ENCODE data around the gene SORCS2.

The SORCS2 gene

GRCh38 chr4:7717161-7717560 is 524.8 kb downstream of the SORCS2 start:
- H4K20me1 ChIP-seq (ENCODE audit: insufficient read depth, low read length), result no peaks in the 10 kb centered on the region
- no peak for TF ChIP-seq EZH2 (IDR thresholded peaks at IDR 0.05; ENCODE audit: borderline replicate concordance, low read length)
- TF ChIP-seq, protein P1, sequence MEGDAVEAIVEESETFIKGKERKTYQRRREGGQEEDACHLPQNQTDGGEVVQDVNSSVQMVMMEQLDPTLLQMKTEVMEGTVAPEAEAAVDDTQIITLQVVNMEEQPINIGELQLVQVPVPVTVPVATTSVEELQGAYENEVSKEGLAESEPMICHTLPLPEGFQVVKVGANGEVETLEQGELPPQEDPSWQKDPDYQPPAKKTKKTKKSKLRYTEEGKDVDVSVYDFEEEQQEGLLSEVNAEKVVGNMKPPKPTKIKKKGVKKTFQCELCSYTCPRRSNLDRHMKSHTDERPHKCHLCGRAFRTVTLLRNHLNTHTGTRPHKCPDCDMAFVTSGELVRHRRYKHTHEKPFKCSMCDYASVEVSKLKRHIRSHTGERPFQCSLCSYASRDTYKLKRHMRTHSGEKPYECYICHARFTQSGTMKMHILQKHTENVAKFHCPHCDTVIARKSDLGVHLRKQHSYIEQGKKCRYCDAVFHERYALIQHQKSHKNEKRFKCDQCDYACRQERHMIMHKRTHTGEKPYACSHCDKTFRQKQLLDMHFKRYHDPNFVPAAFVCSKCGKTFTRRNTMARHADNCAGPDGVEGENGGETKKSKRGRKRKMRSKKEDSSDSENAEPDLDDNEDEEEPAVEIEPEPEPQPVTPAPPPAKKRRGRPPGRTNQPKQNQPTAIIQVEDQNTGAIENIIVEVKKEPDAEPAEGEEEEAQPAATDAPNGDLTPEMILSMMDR (IDR thresholded peaks at IDR 0.05; ENCODE audit: low read length), result no peak
- H3K4me1 ChIP-seq (ENCODE audit: insufficient read depth, low read length, severe bottlenecking), result no peaks in the 10 kb centered on the region
- H3K27ac ChIP-seq (ENCODE audit: low read depth, low read length, poor library complexity, severe bottlenecking), result no peak overlapping the region
- H3K79me2 ChIP-seq (ENCODE audit: insufficient read depth, low read length), result no peaks in the 10 kb centered on the region
- H3K9me2 ChIP-seq (ENCODE audit: low read depth, low read length), result no peaks in the 10 kb centered on the region
- H3F3A ChIP-seq (ENCODE audit: insufficient read depth, low read length), result no peaks in the 10 kb centered on the region
- no peaks in the 10 kb centered on the region for H3K27me3 ChIP-seq (ENCODE audit: insufficient read depth, low read length)
- H3K4me3 ChIP-seq (ENCODE audit: low read depth, low read length, poor library complexity, severe bottlenecking), result no peak overlapping the region
- no peaks in the 10 kb centered on the region for H3K36me3 ChIP-seq (ENCODE audit: insufficient read depth, low read length)
- no peak overlapping the region for H3K4me2 ChIP-seq (ENCODE audit: low read length)
- no peaks in the 10 kb centered on the region for H3K9me3 ChIP-seq (ENCODE audit: low read length)
- no peak overlapping the region for H2AFZ ChIP-seq (ENCODE audit: low read length)
- H3K9ac ChIP-seq (ENCODE audit: low read length), result no peak overlapping the region

DNA sequence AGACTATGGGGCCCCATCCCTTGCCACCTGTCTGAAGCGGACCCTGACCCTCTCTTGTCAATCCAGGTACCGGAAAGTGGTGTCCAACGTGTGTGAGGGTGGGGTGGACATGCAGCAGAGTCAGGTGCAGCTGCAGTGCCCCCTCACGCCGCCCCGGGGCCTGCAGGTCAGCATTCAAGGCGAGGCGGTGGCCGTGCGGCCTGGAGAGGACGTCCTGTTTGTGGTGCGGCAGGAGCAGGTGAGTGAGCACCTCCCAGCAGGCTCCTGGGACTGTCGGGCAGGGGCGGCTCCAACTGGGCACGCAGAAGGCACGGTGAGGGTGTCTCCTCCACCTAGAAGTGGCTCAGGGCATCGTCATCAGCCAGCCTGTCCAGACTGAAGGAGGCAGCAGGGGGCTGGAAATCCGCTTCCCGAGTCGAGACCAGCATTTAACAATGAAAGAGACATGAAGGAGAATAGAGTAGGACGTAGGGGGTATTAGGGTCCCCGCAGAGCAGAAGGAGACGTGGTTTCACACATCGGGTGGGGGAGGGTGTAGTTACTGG is 525.7 kb downstream of the SORCS2 start:
- Histone ChIP-seq H4K20me1 (ENCODE audit: insufficient read depth, low read length) (no peaks in the 10 kb centered on the region), H3K27me3 (ENCODE audit: insufficient read depth, low read length) (no peaks in the 10 kb centered on the region), H3K79me2 (ENCODE audit: insufficient read depth, low read length) (no peaks in the 10 kb centered on the region), H3K9me3 (ENCODE audit: low read length) (no peaks in the 10 kb centered on the region), H3K4me3 (ENCODE audit: low read depth, low read length, poor library complexity, severe bottlenecking) (no peak overlapping the region), H3K36me3 (ENCODE audit: insufficient read depth, low read length) (no peaks in the 10 kb centered on the region), H3K4me1 (ENCODE audit: insufficient read depth, low read length, severe bottlenecking) (no peaks in the 10 kb centered on the region), H2AFZ (ENCODE audit: low read length) (no peak overlapping the region), H3K9ac (ENCODE audit: low read length) (no peak overlapping the region), H3K4me2 (ENCODE audit: low read length) (no peak overlapping the region), H3K27ac (ENCODE audit: low read depth, low read length, poor library complexity, severe bottlenecking) (no peak overlapping the region), H3F3A (ENCODE audit: insufficient read depth, low read length) (no peaks in the 10 kb centered on the region), H3K9me2 (ENCODE audit: low read depth, low read length) (no peaks in the 10 kb centered on the region)
- TF ChIP-seq, protein P1 (IDR thresholded peaks at IDR 0.05; ENCODE audit: low read length), result no peak
- TF ChIP-seq EZH2 (IDR thresholded peaks at IDR 0.05; ENCODE audit: borderline replicate concordance, low read length), result no peak

GRCh38 chr4:7719354-7720174 is 527.2 kb downstream of the SORCS2 start:
- Histone ChIP-seq H3K9me3 (ENCODE audit: low read length) (no peaks in the 10 kb centered on the region), H3K36me3 (ENCODE audit: insufficient read depth, low read length) (no peaks in the 10 kb centered on the region), H3K4me1 (ENCODE audit: insufficient read depth, low read length, severe bottlenecking) (no peaks in the 10 kb centered on the region), H3F3A (ENCODE audit: insufficient read depth, low read length) (no peaks in the 10 kb centered on the region), H3K27ac (ENCODE audit: low read depth, low read length, poor library complexity, severe bottlenecking) (no peak overlapping the region), H3K9ac (ENCODE audit: low read length) (no peak overlapping the region), H3K27me3 (ENCODE audit: insufficient read depth, low read length) (no peaks in the 10 kb centered on the region), H2AFZ (ENCODE audit: low read length) (no peak overlapping the region), H3K4me2 (ENCODE audit: low read length) (no peak overlapping the region), H3K4me3 (ENCODE audit: low read depth, low read length, poor library complexity, severe bottlenecking) (no peak overlapping the region), H3K9me2 (ENCODE audit: low read depth, low read length) (no peaks in the 10 kb centered on the region), H3K79me2 (ENCODE audit: insufficient read depth, low read length) (no peaks in the 10 kb centered on the region), H4K20me1 (ENCODE audit: insufficient read depth, low read length) (no peaks in the 10 kb centered on the region)
- no peak for TF ChIP-seq EZH2 (IDR thresholded peaks at IDR 0.05; ENCODE audit: borderline replicate concordance, low read length)
- TF ChIP-seq, protein P1 (IDR thresholded peaks at IDR 0.05; ENCODE audit: low read length), result peak; percentile 48

Measured in OCI-LY1 (cell line).